Mesenchymal stem cell (in vitro differentiated cells and primary cell): Measurements from ENCODE around the gene SHPK.

Experiments used
- DNase-seq: peaks from one replicate; pipeline ENCODE4 v3.0.0-alpha.2; 2013
- H2AFZ ChIP-seq: one replicate; pipeline ENCODE4 v1.6.1; 2013; ENCODE audit warnings: low read depth, mild to moderate bottlenecking, control low read depth, inconsistent platforms, low read length, moderate library complexity
- H2AK5ac ChIP-seq: 2 replicates; pipeline ENCODE4 v1.6.1; 2013; ENCODE audit warnings: low read length, moderate library complexity, mild to moderate bottlenecking, inconsistent platforms; ENCODE audit not compliant: severe bottlenecking
- H2BK120ac ChIP-seq: one replicate; pipeline ENCODE4 v1.6.1; 2013; ENCODE audit warnings: low read depth, mild to moderate bottlenecking, inconsistent platforms, low read length, moderate library complexity
- H2BK12ac ChIP-seq, 2 experiments: one replicate each; pipeline ENCODE4 v1.6.1; 2013; ENCODE audit warnings: inconsistent platforms in 2 of 2, low read length in 2 of 2, mild to moderate bottlenecking in 2 of 2, moderate library complexity in 2 of 2, control low read depth in 1 of 2
- H2BK15ac ChIP-seq: one replicate; pipeline ENCODE4 v1.6.1; 2013; ENCODE audit warnings: mild to moderate bottlenecking, low read depth, inconsistent platforms; ENCODE audit not compliant: poor library complexity, severe bottlenecking
- H2BK5ac ChIP-seq: 2 replicates; pipeline ENCODE4 v1.6.1; 2013; ENCODE audit warnings: low read depth, mild to moderate bottlenecking, low read length, control low read depth, inconsistent platforms; ENCODE audit not compliant: poor library complexity, severe bottlenecking
- H3K14ac ChIP-seq, 2 experiments: one replicate each; pipeline ENCODE4 v1.6.1; 2013; ENCODE audit warnings: inconsistent platforms in 2 of 2, low read length in 2 of 2, control low read depth in 1 of 2, mild to moderate bottlenecking in 1 of 2, moderate library complexity in 1 of 2
- H3K18ac ChIP-seq, 2 experiments: one replicate each; pipeline ENCODE4 v1.6.1; 2013; ENCODE audit warnings: inconsistent platforms in 2 of 2, low read length in 2 of 2, control low read depth in 1 of 2, low read depth in 1 of 2, mild to moderate bottlenecking in 1 of 2
- H3K23ac ChIP-seq, 2 experiments: one replicate each; pipeline ENCODE4 v1.6.1; 2013; ENCODE audit warnings: inconsistent platforms in 2 of 2, low read length in 2 of 2, mild to moderate bottlenecking in 2 of 2, moderate library complexity in 2 of 2, control low read depth in 1 of 2
- H3K27ac ChIP-seq: 2 replicates; pipeline ENCODE4 v1.5.1; 2013; ENCODE audit warnings: mild to moderate bottlenecking, moderate library complexity, low read length, control low read depth, inconsistent platforms; ENCODE audit not compliant: poor library complexity, severe bottlenecking
- H3K27me3 ChIP-seq, 2 experiments: 2 replicates each; pipeline versions ENCODE4 v1.6.1 to v1.7.0; 2013; ENCODE audit warnings: low read length in 2 of 2, mild to moderate bottlenecking in 2 of 2, moderate library complexity in 2 of 2, control low read depth in 1 of 2, inconsistent platforms in 1 of 2; ENCODE audit not compliant: control insufficient read depth in 1 of 2, insufficient read depth in 1 of 2
- H3K36me3 ChIP-seq, 2 experiments: 2 replicates each; pipeline versions ENCODE4 v1.6.1 to v1.7.0; 2013; ENCODE audit warnings: low read length in 2 of 2, control low read depth in 1 of 2, inconsistent platforms in 1 of 2, low read depth in 1 of 2, mild to moderate bottlenecking in 1 of 2; ENCODE audit not compliant: insufficient read depth in 2 of 2, control insufficient read depth in 1 of 2
- H3K4ac ChIP-seq, 2 experiments: one replicate each; pipeline ENCODE4 v1.6.1; 2013; ENCODE audit warnings: inconsistent platforms in 2 of 2, low read length in 2 of 2, mild to moderate bottlenecking in 2 of 2, moderate library complexity in 2 of 2, control low read depth in 1 of 2, low read depth in 1 of 2
- H3K4me1 ChIP-seq: 2 replicates; pipeline ENCODE4 v1.6.1; 2013; ENCODE audit warnings: low read depth, low read length, control low read depth; ENCODE audit not compliant: control insufficient read depth, insufficient read depth
- H3K4me2 ChIP-seq: 2 replicates; pipeline ENCODE4 v1.6.1; 2013; ENCODE audit warnings: low read length, mild to moderate bottlenecking, inconsistent platforms; ENCODE audit not compliant: poor library complexity, severe bottlenecking
- H3K4me3 ChIP-seq, 2 experiments: 2 replicates each; pipeline versions ENCODE4 v1.5.1 to v1.7.0; 2013; ENCODE audit warnings: low read length in 2 of 2, mild to moderate bottlenecking in 2 of 2, control low read depth in 1 of 2, low read depth in 1 of 2; ENCODE audit not compliant: insufficient read depth in 1 of 2
- H3K79me1 ChIP-seq: replicated peaks from 2 replicates; pipeline ENCODE4 v1.6.1; 2013; ENCODE audit warnings: mild to moderate bottlenecking, control low read depth, low read length, inconsistent platforms; ENCODE audit not compliant: poor library complexity, severe bottlenecking
- H3K9ac ChIP-seq: 2 replicates; pipeline ENCODE4 v1.7.0; 2013; ENCODE audit warnings: mild to moderate bottlenecking, low read length, moderate library complexity
- H3K9me3 ChIP-seq: 2 replicates; pipeline ENCODE4 v1.7.0; 2013; ENCODE audit warnings: mild to moderate bottlenecking, low read length; ENCODE audit not compliant: control insufficient read depth
- H4K8ac ChIP-seq: one replicate; pipeline ENCODE4 v1.6.1; 2013; ENCODE audit warnings: inconsistent platforms, mild to moderate bottlenecking, low read length, moderate library complexity
- H4K91ac ChIP-seq: one replicate; pipeline ENCODE4 v1.6.1; 2013; ENCODE audit warnings: mild to moderate bottlenecking, low read length, inconsistent platforms
- WGBS: methylation state at CpG from one replicate; pipeline ENCODE4 v1.1.7; 2013; ENCODE audit warnings: mixed read lengths; 5-methylcytosine and 5-hydroxymethylcytosine counted together

SHPK gene

GRCh38 chr17:3571043-3571900, 64.8 kb downstream of the SHPK start:
- H3K36me3 ChIP-seq: peaks cover 28 to 30% of the 10 kb centered on the region in 2 experiments
- no peak overlapping the region for H2AFZ ChIP-seq
- no peaks in the 10 kb centered on the region for H3K27me3 ChIP-seq
- no peak overlapping the region for H2AK5ac ChIP-seq
- 94% methylated on average over 34 of the region's 36 CpGs for WGBS
- H3K9me3 ChIP-seq: no peaks in the 10 kb centered on the region
- no peak overlapping the region for H3K18ac ChIP-seq
- H3K4ac ChIP-seq: no peak overlapping the region
- H3K4me1 ChIP-seq: no peaks in the 10 kb centered on the region
- no peak overlapping the region for H3K4me3 ChIP-seq
- no peak overlapping the region for H3K9ac ChIP-seq
- H3K14ac ChIP-seq: no peak overlapping the region
- no peak for DNase-seq
- no peak overlapping the region for H2BK12ac ChIP-seq
- H3K23ac ChIP-seq: no peak overlapping the region
- no peak overlapping the region for H3K27ac ChIP-seq
- peak overlapping the region; percentile 4 for H4K8ac ChIP-seq
- H3K4me2 ChIP-seq: no peak overlapping the region
- peak overlapping the region; percentile 52 for H4K91ac ChIP-seq
- H2BK120ac ChIP-seq: no peak overlapping the region
- no peak overlapping the region for H2BK5ac ChIP-seq
- no peaks in the 10 kb centered on the region for H3K79me1 ChIP-seq
- H2BK15ac ChIP-seq: peak overlapping the region; percentile 40

- no peak overlapping the region for H2AK5ac ChIP-seq
Measured at GRCh38 chr17:3569534-3570137, 66.4 kb downstream of the SHPK start.

GRCh38 chr17:3566551-3566950, 69.5 kb downstream of the SHPK start:
- Histone ChIP-seq H3K27ac (no peak overlapping the region), H3K27me3 (no peaks in the 10 kb centered on the region), H3K4me2 (no peak overlapping the region), H3K18ac (no peak overlapping the region), H3K79me1 (no peaks in the 10 kb centered on the region), H3K14ac (no peak overlapping the region), H3K23ac (no peak overlapping the region), H2AK5ac (no peak overlapping the region), H2BK120ac (no peak overlapping the region), H4K91ac (no peak overlapping the region), H2BK5ac (no peak overlapping the region), H3K4ac (no peak overlapping the region), H3K9ac (no peak overlapping the region), H3K36me3 (peaks cover 13 to 23% of the 10 kb centered on the region in 2 experiments), H3K4me1 (peaks cover 3% of the 10 kb centered on the region), H4K8ac (no peak overlapping the region), H2BK15ac (no peak overlapping the region), H2BK12ac (no peak overlapping the region), H2AFZ (no peak overlapping the region), H3K4me3 (peak overlapping the region in 1 of 2 experiments; percentile 1), H3K9me3 (no peaks in the 10 kb centered on the region)
- DNase-seq: no peak
- WGBS: 91% methylated on average over 12 of the region's 12 CpGs

More at GRCh38 chr17:3569534-3570137, 66.4 kb downstream of the SHPK start:
- 94% methylated on average over 8 of the region's 9 CpGs for WGBS
- Histone ChIP-seq H4K8ac (no peak overlapping the region), H2BK5ac (no peak overlapping the region), H2BK120ac (no peak overlapping the region), H3K36me3 (peaks cover 28 to 37% of the 10 kb centered on the region in 2 experiments), H3K27ac (no peak overlapping the region), H2BK12ac (no peak overlapping the region), H3K27me3 (no peaks in the 10 kb centered on the region), H4K91ac (no peak overlapping the region), H3K9me3 (no peaks in the 10 kb centered on the region), H3K18ac (no peak overlapping the region), H3K4ac (no peak overlapping the region), H3K4me3 (no peak overlapping the region), H3K4me1 (no peaks in the 10 kb centered on the region), H2BK15ac (no peak overlapping the region), H3K23ac (no peak overlapping the region), H3K4me2 (no peak overlapping the region), H3K9ac (no peak overlapping the region), H3K79me1 (no peaks in the 10 kb centered on the region), H3K14ac (no peak overlapping the region), H2AFZ (no peak overlapping the region)
- no peak for DNase-seq

GRCh38 chr17:3565143-3565542, 70.9 kb downstream of the SHPK start:
- no peak overlapping the region for H3K23ac ChIP-seq
- H3K18ac ChIP-seq: no peak overlapping the region
- no peak overlapping the region for H3K4ac ChIP-seq
- no peak overlapping the region for H3K27ac ChIP-seq
- no peak overlapping the region for H4K8ac ChIP-seq
- H3K4me3 ChIP-seq: no peak overlapping the region
- WGBS: 97% methylated on average over 2 of the region's 4 CpGs
- no peak for DNase-seq
- H2BK12ac ChIP-seq: no peak overlapping the region
- H2AK5ac ChIP-seq: no peak overlapping the region
- H3K4me1 ChIP-seq: peaks cover 3% of the 10 kb centered on the region
- H3K9me3 ChIP-seq: no peaks in the 10 kb centered on the region
- no peaks in the 10 kb centered on the region for H3K79me1 ChIP-seq
- H2AFZ ChIP-seq: no peak overlapping the region
- no peak overlapping the region for H2BK15ac ChIP-seq
- no peak overlapping the region for H4K91ac ChIP-seq
- H3K27me3 ChIP-seq: no peaks in the 10 kb centered on the region
- H2BK120ac ChIP-seq: no peak overlapping the region
- H3K36me3 ChIP-seq: peaks cover 5 to 16% of the 10 kb centered on the region in 2 experiments
- H3K4me2 ChIP-seq: no peak overlapping the region
- no peak overlapping the region for H3K9ac ChIP-seq
- no peak overlapping the region for H2BK5ac ChIP-seq
- H3K14ac ChIP-seq: no peak overlapping the region
